ENCODE results near the gene SCN3B. TPM values are rescaled to one million over a fixed set of nuclear protein-coding genes. Genes with fewer than 3 reads are reported as not detected.

Gene SCN3B
- total RNA-seq, 1 donor from 2014 or later = 2.1 TPM

- DNase-seq (ENCODE audit: low spot score) = no peak
These were observed 59.5 kb downstream of the SCN3B start for GRCh38 chr11:123594921-123595320.

GRCh38 chr11:123594188-123594901, 60.1 kb downstream of the SCN3B start:
- DNase-seq (ENCODE audit: low spot score) = no peak

- no peak for DNase-seq (ENCODE audit: low spot score)
These were observed 60.9 kb downstream of the SCN3B start for GRCh38 chr11:123593570-123593969.

- DNase-seq (ENCODE audit: low spot score) = no peak
These were observed 64.0 kb downstream of the SCN3B start for GRCh38 chr11:123590296-123590912.

GRCh38 chr11:123588864-123589262, 65.6 kb downstream of the SCN3B start:
- DNase-seq (ENCODE audit: low spot score) = no peak

- no peak for DNase-seq (ENCODE audit: low spot score)
These were observed 66.1 kb downstream of the SCN3B start for GRCh38 chr11:123588117-123588863.

- DNase-seq (ENCODE audit: low spot score) = no peak
These were observed 66.9 kb downstream of the SCN3B start for GRCh38 chr11:123587559-123587958.

- no peak for DNase-seq (ENCODE audit: low spot score)
These were observed 67.4 kb downstream of the SCN3B start for GRCh38 chr11:123587044-123587443.

GRCh38 chr11:123586568-123586967, 67.9 kb downstream of the SCN3B start:
- no peak for DNase-seq (ENCODE audit: low spot score)

- DNase-seq (ENCODE audit: low spot score) = no peak
These were observed 68.7 kb downstream of the SCN3B start for GRCh38 chr11:123585706-123586105.

GRCh38 chr11:123585206-123585605, 69.2 kb downstream of the SCN3B start:
- no peak for DNase-seq (ENCODE audit: low spot score)

- DNase-seq (ENCODE audit: low spot score) = no peak
These were observed 69.7 kb downstream of the SCN3B start for GRCh38 chr11:123584737-123585136.

- DNase-seq (ENCODE audit: low spot score) = no peak
These were observed 70.2 kb downstream of the SCN3B start for GRCh38 chr11:123584186-123584585.

- no peak for DNase-seq (ENCODE audit: low spot score)
These were observed 71.4 kb downstream of the SCN3B start for GRCh38 chr11:123582992-123583504.

GRCh38 chr11:123581651-123582399, 72.6 kb downstream of the SCN3B start:
- DNase-seq (ENCODE audit: low spot score) = no peak

GRCh38 chr11:123580557-123581275, 73.7 kb downstream of the SCN3B start:
- DNase-seq (ENCODE audit: low spot score) = peak; percentile 62

GRCh38 chr11:123580137-123580536, 74.3 kb downstream of the SCN3B start:
- DNase-seq (ENCODE audit: low spot score) = no peak

GRCh38 chr11:123579482-123579812, 75.0 kb downstream of the SCN3B start:
- DNase-seq (ENCODE audit: low spot score) = no peak

All from ureter (tissue), 1 donor.